HCT116 (cell line): ENCODE measurements around the gene TMEM131. TPM values are rescaled to one million over a fixed set of nuclear protein-coding genes. Genes with fewer than 3 reads are reported as not detected.

ENCODE experiments used
- ATAC-seq: fragments of 200-7000 bp; cut with Tn5 transposase; 2 replicates; pipeline ENCODE4 v1.9.1; 2020; ENCODE audit warnings: mild to moderate bottlenecking, moderate library complexity
- BruUV-seq: library from RNA; stranded (reverse); fragments of 400-500 nt; replicated peaks from 2 replicates; lab custom pipeline; 2021; lab: Mats Ljungman, UMichigan
- CTCF ChIA-PET: fragments of 300-600 bp; sonication (Branson Sonifier 250); formaldehyde crosslinking; loops from one replicate; lab custom pipeline; 2021; ENCODE audit warnings: antibody characterized with exemption; lab: Charles Lee
- POLR2A ChIA-PET: fragments of 300-600, 350-600 bp; sonication (Branson Sonifier 250); formaldehyde crosslinking; loops from one replicate; lab custom pipeline; 2021; ENCODE audit warnings: antibody characterized with exemption; lab: Charles Lee
- RAD21 ChIA-PET, 2 experiments: fragments of 300-600 bp; sonication (Branson Sonifier 250); formaldehyde crosslinking; loops; one replicate each; lab custom pipeline; 2023; ENCODE audit warnings: low total read pairs in 2 of 2; ENCODE audit not compliant: uncharacterized antibody in 2 of 2, unreplicated experiment in 2 of 2, low non-redundant PET in 1 of 2; lab: Charles Lee
- DNase-seq: peaks from one replicate; pipeline ENCODE4 v3.0.0-alpha.2; 2010; ENCODE audit warnings: low read depth, low spot score
- H2AFZ ChIP-seq: fragments of 200-600 bp; shearing (Covaris generic), sonication (generic); 2 replicates; pipeline ENCODE4 v1.6.1; 2017; ENCODE audit warnings: low read depth, mixed run types, mixed read lengths, antibody characterized with exemption, low read length; ENCODE audit not compliant: poor library complexity, severe bottlenecking
- H3K27ac ChIP-seq: 2 replicates; pipeline ENCODE4 v1.5.1; 2012; ENCODE audit warnings: low read depth, low read length
- H3K27me3 ChIP-seq: fragments of 200-600 bp; sonication (generic); 2 replicates; pipeline ENCODE4 v1.6.1; 2016; ENCODE audit warnings: mixed run types, low read length, mixed read lengths; ENCODE audit not compliant: insufficient read depth
- H3K36me3 ChIP-seq, 2 experiments: fragments of 200-500 bp in 1 of 2; fragments of 200-600 bp in 1 of 2; sonication (Bioruptor generic) in 1 of 2; sonication (generic) in 1 of 2; 2 replicates each; pipeline versions ENCODE4 v1.5.1 to v1.6.1; 2014 to 2016; ENCODE audit warnings: low read length in 2 of 2, inconsistent platforms in 1 of 2, mixed read lengths in 1 of 2, mixed run types in 1 of 2; ENCODE audit not compliant: insufficient read depth in 2 of 2, control insufficient read depth in 1 of 2
- H3K4me1 ChIP-seq, 2 experiments: fragments of 200-600 bp in 1 of 2; sonication (generic) in 1 of 2; 2 replicates each; pipeline versions ENCODE4 v1.5.1 to v1.6.1; 2012 to 2017; ENCODE audit warnings: low read length in 2 of 2, inconsistent platforms in 1 of 2, mild to moderate bottlenecking in 1 of 2, mixed read lengths in 1 of 2, mixed run types in 1 of 2, moderate library complexity in 1 of 2; ENCODE audit not compliant: insufficient read depth in 2 of 2, control insufficient read depth in 1 of 2
- H3K4me2 ChIP-seq: fragments of 200-600 bp; sonication (generic); 2 replicates; pipeline ENCODE4 v1.6.1; 2017; ENCODE audit warnings: mixed run types, low read length, mixed read lengths
- H3K4me3 ChIP-seq, 2 experiments: fragments of 200-600 bp in 1 of 2; sonication (generic) in 1 of 2; replicated peaks in 1 of 2; 2 replicates each; pipeline ENCODE4 v1.5.1; 2011 to 2016; ENCODE audit warnings: low read length in 2 of 2, control low read depth in 1 of 2, low read depth in 1 of 2, mild to moderate bottlenecking in 1 of 2, mixed read lengths in 1 of 2, mixed run types in 1 of 2
- H3K79me2 ChIP-seq: fragments of 200-600 bp; sonication (generic); 2 replicates; pipeline ENCODE4 v1.6.1; 2017; ENCODE audit warnings: mild to moderate bottlenecking, mixed run types, low read length, moderate library complexity, mixed read lengths; ENCODE audit not compliant: insufficient read depth
- H3K9ac ChIP-seq: fragments of 200-600 bp; sonication (generic); 2 replicates; pipeline ENCODE4 v1.6.1; 2016; ENCODE audit warnings: low read length, mixed read lengths
- H3K9me2 ChIP-seq: fragments of 200-600 bp; sonication (generic), shearing (Covaris generic); 2 replicates; pipeline ENCODE4 v1.6.1; 2017; ENCODE audit warnings: mixed run types, mild to moderate bottlenecking, moderate library complexity; ENCODE audit not compliant: insufficient read depth
- H3K9me3 ChIP-seq, 2 experiments: fragments of 200-500 bp in 1 of 2; fragments of 200-600 bp in 1 of 2; sonication (Bioruptor generic) in 1 of 2; sonication (generic) in 1 of 2; 2 replicates each; pipeline ENCODE4 v1.6.1; 2014 to 2017; ENCODE audit warnings: low read length in 2 of 2, mixed read lengths in 2 of 2, inconsistent platforms in 1 of 2, low read depth in 1 of 2, mild to moderate bottlenecking in 1 of 2, mixed run types in 1 of 2, moderate library complexity in 1 of 2; ENCODE audit not compliant: control insufficient read depth in 1 of 2, insufficient read depth in 1 of 2
- H4K20me1 ChIP-seq: fragments of 200-600 bp; sonication (generic), shearing (Covaris generic); 2 replicates; pipeline ENCODE4 v1.6.1; 2017; ENCODE audit warnings: mixed run types, mild to moderate bottlenecking, moderate library complexity; ENCODE audit not compliant: insufficient read depth
- CEBPB ChIP-seq: IDR thresholded peaks from 2 replicates; pipeline ENCODE4 v1.6.1; 2012; ENCODE audit warnings: low read depth
- CTCF ChIP-seq, 3 experiments: fragments of 200-600 bp in 1 of 3; sonication (generic) in 1 of 3; IDR thresholded peaks in 2 of 3; conservative IDR thresholded peaks in 1 of 3; 2 replicates each; pipeline ENCODE4 v1.5.1; 2012 to 2017; ENCODE audit warnings: low read depth in 2 of 3, low read length in 2 of 3, antibody characterized with exemption in 1 of 3, borderline replicate concordance in 1 of 3, control low read depth in 1 of 3, mild to moderate bottlenecking in 1 of 3, mixed read lengths in 1 of 3, mixed run types in 1 of 3, moderate library complexity in 1 of 3; ENCODE audit not compliant: insufficient read depth in 1 of 3
- EGR1 ChIP-seq: IDR thresholded peaks from 2 replicates; pipeline ENCODE4 v1.6.1; 2012; ENCODE audit warnings: low read depth
- EZH2 ChIP-seq: fragments of 200-600 bp; sonication (generic); IDR thresholded peaks from 2 replicates; pipeline ENCODE4 v1.6.1; 2017; ENCODE audit warnings: antibody characterized with exemption, mixed run types
- EZH2phosphoT487 ChIP-seq: fragments of 200-600 bp; IDR thresholded peaks from 2 replicates; pipeline ENCODE4 v1.6.1; 2018; ENCODE audit warnings: antibody characterized with exemption, borderline replicate concordance
- FOSL1 ChIP-seq: IDR thresholded peaks from 2 replicates; pipeline ENCODE4 v1.6.1; 2012; ENCODE audit warnings: low read depth
- MAX ChIP-seq: IDR thresholded peaks from 2 replicates; pipeline ENCODE4 v1.6.1; 2012
- POLR2AphosphoS5 ChIP-seq: IDR thresholded peaks from 2 replicates; pipeline ENCODE4 v1.6.1; 2011; ENCODE audit warnings: mild to moderate bottlenecking, low read depth, low read length, moderate library complexity
- SP1 ChIP-seq: IDR thresholded peaks from 2 replicates; pipeline ENCODE4 v1.6.1; 2012; ENCODE audit warnings: low read depth
- SRF ChIP-seq: IDR thresholded peaks from 2 replicates; pipeline ENCODE4 v1.6.1; 2012; ENCODE audit warnings: low read depth
- ZBTB33 ChIP-seq: IDR thresholded peaks from 2 replicates; pipeline ENCODE4 v1.6.1; 2011; ENCODE audit warnings: mild to moderate bottlenecking, low read length, moderate library complexity; ENCODE audit not compliant: insufficient replicate concordance; ENCODE audit errors: extremely low read depth
- ZNF274 ChIP-seq: fragments of 200-500 bp; sonication (Bioruptor generic); IDR thresholded peaks from 2 replicates; pipeline ENCODE4 v1.6.1; 2014; ENCODE audit warnings: mild to moderate bottlenecking, low read depth, low read length, inconsistent platforms
- intact Hi-C: fragments of 100-400 bp; cut with micrococcal nuclease; formaldehyde crosslinking; loops from 2 replicates; pipeline ENCODE4 v1.10.0; 2022
- total RNA-seq: library from RNA; stranded (reverse); gene quantifications from one replicate; pipeline ENCODE4 v1.2.1, GENCODE V29; 2021; ENCODE audit not compliant: unreplicated experiment
- TF ChIP-seq, protein P1 (sequence below): IDR thresholded peaks from 2 replicates; pipeline ENCODE4 v1.6.1; 2012

The TMEM131 gene
- total RNA-seq, 1 experiment from 2014 or later = 51.5 TPM

DNA sequence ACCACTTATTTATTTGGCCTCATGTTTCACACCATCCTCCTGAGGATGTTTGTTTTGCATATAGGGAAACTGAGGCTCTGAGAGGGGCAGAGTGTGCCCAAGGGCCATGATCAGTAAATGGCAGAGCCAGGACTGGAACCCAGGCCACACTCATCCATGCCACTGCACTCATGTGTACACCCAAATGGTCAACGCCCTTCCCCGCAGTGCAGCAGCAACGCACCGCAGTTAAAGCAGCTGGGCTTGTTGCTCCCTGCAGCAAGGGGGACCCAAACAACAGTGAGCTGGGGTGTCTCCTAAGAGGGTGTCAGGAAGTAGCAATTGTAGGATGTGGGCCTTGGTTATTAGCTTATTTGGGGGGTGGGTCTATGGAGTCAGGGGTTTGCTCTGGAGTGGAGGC, 245.7 kb downstream of the TMEM131 start:
- CTCF ChIA-PET = no interaction called here

DNA sequence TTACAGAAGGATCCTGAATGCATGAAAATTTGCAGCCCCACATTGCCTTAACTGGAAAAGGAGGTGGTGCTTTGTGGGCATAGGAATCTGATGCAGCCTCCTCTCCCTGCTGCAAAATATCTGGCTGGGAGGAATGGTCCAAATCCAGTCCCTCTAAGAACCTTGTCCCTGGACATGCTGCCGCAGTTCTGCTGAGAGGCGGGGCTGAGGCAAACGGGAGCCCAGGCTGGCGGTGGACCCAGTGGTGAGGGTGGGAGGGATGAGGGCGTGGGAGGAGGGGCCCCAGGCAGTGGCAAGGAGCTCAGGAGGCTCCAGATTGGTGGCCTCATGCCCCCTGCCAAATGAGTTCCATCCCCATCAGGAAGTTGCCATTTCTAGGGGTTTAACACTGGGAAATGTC, 246.2 kb downstream of the TMEM131 start:
- no TSS peak for BruUV-seq
- no peak overlapping the region for H3K27ac ChIP-seq
- CTCF ChIA-PET = no interaction called here
- H3K79me2 ChIP-seq = no peaks in the 10 kb centered on the region
- peaks cover 0 to 10% of the 10 kb centered on the region in 2 experiments; a peak in 1 of 4 replicates for H3K4me1 ChIP-seq
- ATAC-seq (no peak), DNase-seq (no peak)
- H3K27me3 ChIP-seq = no peaks in the 10 kb centered on the region
- POLR2A ChIA-PET = no interaction called here
- H3K4me3 ChIP-seq = no peak overlapping the region
- intact Hi-C loops = no loop called here
- no peak overlapping the region for H3K9ac ChIP-seq
- RAD21 ChIA-PET = no interaction called here
- H3K4me2 ChIP-seq = no peak overlapping the region
- no peaks in the 10 kb centered on the region for H3K36me3 ChIP-seq
- H2AFZ ChIP-seq = no peak overlapping the region
- H3K9me2 ChIP-seq = no peaks in the 10 kb centered on the region
- H3K9me3 ChIP-seq = no peaks in the 10 kb centered on the region
- H4K20me1 ChIP-seq = no peaks in the 10 kb centered on the region
- TF ChIP-seq ZNF274 = no peak
- TF ChIP-seq CTCF (IDR thresholded peaks at IDR 0.05 in 2 of 3, conservative IDR thresholded peaks at IDR 0.05 in 1 of 3; ENCODE audit: borderline replicate concordance in 1 of 3, insufficient read depth in 1 of 3, low read depth in 2 of 3, low read length in 2 of 3) = no peak
- TF ChIP-seq MAX = no peak
- no peak for TF ChIP-seq EZH2
- TF ChIP-seq EZH2phosphoT487 = no peak
- no peak for TF ChIP-seq SP1
- TF ChIP-seq ZBTB33 = no peak
- TF ChIP-seq POLR2AphosphoS5 = no peak
- TF ChIP-seq EGR1 = no peak
- TF ChIP-seq SRF = no peak
- TF ChIP-seq CEBPB = no peak
- TF ChIP-seq, protein P1, sequence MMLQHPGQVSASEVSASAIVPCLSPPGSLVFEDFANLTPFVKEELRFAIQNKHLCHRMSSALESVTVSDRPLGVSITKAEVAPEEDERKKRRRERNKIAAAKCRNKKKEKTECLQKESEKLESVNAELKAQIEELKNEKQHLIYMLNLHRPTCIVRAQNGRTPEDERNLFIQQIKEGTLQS = no peak
- TF ChIP-seq FOSL1 = no peak

More for the DNA sequence above, 245.7 kb downstream of the TMEM131 start:
- BruUV-seq = no TSS peak
- Histone ChIP-seq H3K4me3 (no peak overlapping the region), H3K9me3 (no peaks in the 10 kb centered on the region), H3K27me3 (no peaks in the 10 kb centered on the region), H3K9me2 (no peaks in the 10 kb centered on the region), H3K79me2 (no peaks in the 10 kb centered on the region), H3K27ac (no peak overlapping the region), H3K4me2 (no peak overlapping the region), H3K9ac (no peak overlapping the region), H4K20me1 (no peaks in the 10 kb centered on the region), H2AFZ (no peak overlapping the region), H3K4me1 (peaks cover 0 to 10% of the 10 kb centered on the region in 2 experiments; a peak in 1 of 4 replicates), H3K36me3 (no peaks in the 10 kb centered on the region)
- no peak for ATAC-seq
- ChIA-PET RAD21 (no interaction called here), POLR2A (no interaction called here)
- intact Hi-C loops = no loop called here
- TF ChIP-seq EZH2 (no peak), FOSL1 (no peak), SP1 (no peak), MAX (no peak), SRF (no peak)
- TF ChIP-seq, protein P1 = no peak
- DNase-seq = no peak
